Epithelial cell of prostate (primary cell): Measurements from ENCODE around the gene SLIT3.
"Not testable (repeated sequence)": the region's sequence is repeated elsewhere in the genome, so short reads cannot be mapped to it uniquely, and the experiment has no call there.

Experiments used
- DNase-seq: peaks from one replicate; pipeline ENCODE4 v3.0.0-alpha.2; 2011; ENCODE audit warnings: low read depth, low spot score
- H3K27ac ChIP-seq: fragments of 450-650 bp; 2 replicates; pipeline ENCODE4 v1.5.1; 2017; ENCODE audit warnings: mild to moderate bottlenecking

The SLIT3 gene

GRCh38 chr5:169119288-169120048, 181.5 kb downstream of the SLIT3 start:
- no peak for DNase-seq
- no peak overlapping the region for H3K27ac ChIP-seq

GRCh38 chr5:169116961-169117461, 183.9 kb downstream of the SLIT3 start:
- DNase-seq, result no peak
- no peak overlapping the region for H3K27ac ChIP-seq

- H3K27ac ChIP-seq, result no peak overlapping the region
- no peak for DNase-seq
These were observed 185.3 kb downstream of the SLIT3 start for GRCh38 chr5:169115461-169116124.

- H3K27ac ChIP-seq, result no peak overlapping the region
- DNase-seq, result no peak
These were observed 186.4 kb downstream of the SLIT3 start for GRCh38 chr5:169114466-169115065.

GRCh38 chr5:169112016-169112415, 188.9 kb downstream of the SLIT3 start:
- no peak for DNase-seq
- no peak overlapping the region for H3K27ac ChIP-seq

GRCh38 chr5:169106911-169107706, 193.8 kb downstream of the SLIT3 start:
- no peak for DNase-seq

GRCh38 chr5:169105582-169105981, 195.4 kb downstream of the SLIT3 start:
- DNase-seq, H3K27ac ChIP-seq: not testable (repeated sequence)

More at GRCh38 chr5:169106911-169107706, 193.8 kb downstream of the SLIT3 start:
- H3K27ac ChIP-seq, result no peak overlapping the region

- no peak for DNase-seq
- H3K27ac ChIP-seq, result no peak overlapping the region
These were observed 195.9 kb downstream of the SLIT3 start for GRCh38 chr5:169104937-169105494.

GRCh38 chr5:169103586-169104181, 197.3 kb downstream of the SLIT3 start:
- no peak for DNase-seq
- no peak overlapping the region for H3K27ac ChIP-seq

- H3K27ac ChIP-seq, result no peak overlapping the region
- DNase-seq, result no peak
These were observed 199.0 kb downstream of the SLIT3 start for GRCh38 chr5:169101966-169102365.

GRCh38 chr5:169100735-169101075, 200.2 kb downstream of the SLIT3 start:
- no peak overlapping the region for H3K27ac ChIP-seq
- DNase-seq, result peak; percentile 72

- no peak overlapping the region for H3K27ac ChIP-seq
- DNase-seq, result no peak
These were observed 200.9 kb downstream of the SLIT3 start for GRCh38 chr5:169099801-169100734.

- DNase-seq, result no peak
- H3K27ac ChIP-seq, result no peak overlapping the region
These were observed 202.4 kb downstream of the SLIT3 start for GRCh38 chr5:169098331-169099121.

GRCh38 chr5:169097374-169098326, 203.3 kb downstream of the SLIT3 start:
- H3K27ac ChIP-seq, result no peak overlapping the region
- DNase-seq, result no peak

- DNase-seq, result no peak
- H3K27ac ChIP-seq, result no peak overlapping the region
These were observed 205.0 kb downstream of the SLIT3 start for GRCh38 chr5:169095976-169096375.

- no peak for DNase-seq
- peak overlapping the region; percentile 69 for H3K27ac ChIP-seq
These were observed 205.5 kb downstream of the SLIT3 start for GRCh38 chr5:169095410-169095960.
